GM21447 (cell line): ENCODE measurements around the gene ADAMTSL3.
"Not testable (repeated sequence)": the region's sequence is repeated elsewhere in the genome, so short reads cannot be mapped to it uniquely, and the experiment has no call there.

Source experiments
- ATAC-seq: cut with Tn5 transposase; IDR thresholded peaks from one replicate; pipeline ENCODE4 v1.9.1; 2021; ENCODE audit not compliant: unreplicated experiment

The ADAMTSL3 gene

DNA sequence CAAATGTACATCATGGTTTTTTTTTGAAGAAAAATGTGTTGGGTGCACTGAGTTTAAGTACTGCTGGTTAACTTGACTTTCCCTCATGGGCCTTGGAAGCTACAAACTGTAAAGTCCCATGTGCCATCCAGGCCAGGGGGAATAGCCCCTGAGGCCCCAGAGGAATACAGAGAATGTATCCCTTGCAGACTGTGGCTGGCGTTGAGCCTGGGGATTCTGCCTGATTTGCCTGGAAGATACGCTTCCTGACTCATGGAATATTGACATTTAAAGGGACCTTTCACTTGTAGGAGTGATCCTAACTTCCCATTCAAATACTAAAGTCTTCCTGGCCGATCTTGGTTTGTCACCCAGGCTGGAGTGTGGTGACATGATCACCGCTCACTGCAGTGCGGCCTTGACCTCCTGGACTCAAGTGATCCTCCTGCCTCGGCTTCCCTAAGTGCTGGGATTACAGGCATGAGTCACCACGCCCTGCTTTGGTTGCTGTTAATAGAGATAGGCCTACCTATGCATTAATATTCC lies 42.0 kb downstream of the ADAMTSL3 start:
- no peak for ATAC-seq

GRCh38 chr15:83697716-83698115 lies 43.8 kb downstream of the ADAMTSL3 start:
- no peak for ATAC-seq

GRCh38 chr15:83698294-83698693 lies 44.4 kb downstream of the ADAMTSL3 start:
- no peak for ATAC-seq

DNA sequence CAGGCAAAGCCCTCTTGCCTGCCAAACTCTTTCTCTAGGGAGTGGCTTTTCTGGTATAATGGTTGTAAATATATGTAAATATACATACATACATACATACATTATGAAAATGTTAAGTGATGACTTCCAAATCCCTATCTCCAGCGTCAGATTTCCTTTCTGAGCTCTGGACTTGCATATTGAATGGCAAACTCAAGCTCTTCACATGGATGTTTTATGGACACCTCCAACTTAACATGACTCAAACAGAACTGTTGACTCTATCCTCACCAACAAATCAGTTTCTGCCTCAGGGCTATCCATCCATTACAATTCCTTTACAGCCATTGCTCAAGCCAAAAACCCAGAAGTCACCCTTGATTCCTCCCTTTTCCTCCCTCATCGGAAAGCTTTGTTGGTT lies 45.1 kb downstream of the ADAMTSL3 start:
- ATAC-seq = no peak

- ATAC-seq = no peak
Observed at GRCh38 chr15:83700082-83700481, 46.2 kb downstream of the ADAMTSL3 start.

DNA sequence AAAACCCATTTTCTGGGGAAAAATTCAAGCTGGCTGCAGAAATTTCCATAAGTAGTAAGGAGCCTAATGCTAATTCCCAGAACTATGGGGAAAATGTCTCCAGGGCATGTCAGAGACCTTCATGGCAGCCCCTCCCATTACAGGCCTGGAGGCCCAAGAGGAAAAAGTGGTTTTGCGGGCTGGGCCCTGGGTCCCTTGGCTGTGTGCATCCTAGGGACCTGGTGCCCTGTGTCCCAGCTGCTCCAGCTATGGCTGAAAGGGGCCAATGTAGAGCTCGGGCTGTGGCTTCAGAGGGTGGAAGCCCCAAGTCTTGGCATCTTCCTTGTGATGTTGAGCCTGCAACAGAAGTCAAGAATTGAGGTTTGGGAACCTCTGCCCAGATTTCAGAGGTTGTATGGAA lies 48.4 kb downstream of the ADAMTSL3 start:
- ATAC-seq = not testable (repeated sequence)

DNA sequence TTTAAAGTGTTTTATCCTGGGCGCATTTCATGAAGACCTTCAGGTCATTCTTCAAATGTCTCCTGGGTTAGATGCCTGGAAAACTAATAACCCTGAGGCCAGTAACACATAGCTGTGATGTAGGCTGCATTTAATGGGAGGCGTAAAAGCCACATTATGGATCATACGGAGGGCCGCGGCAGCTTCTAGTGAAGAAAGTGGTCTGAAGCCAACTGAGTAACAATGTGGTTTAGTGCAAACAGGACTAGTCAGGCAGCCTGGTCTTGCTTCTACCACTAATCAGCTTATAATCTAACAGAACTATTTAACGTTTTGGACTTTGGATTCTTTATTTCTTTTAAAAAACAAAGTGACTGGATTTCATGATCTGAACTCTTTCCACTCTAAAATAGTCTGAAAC lies 54.4 kb downstream of the ADAMTSL3 start:
- ATAC-seq = no peak

GRCh38 chr15:83709241-83709640 lies 55.3 kb downstream of the ADAMTSL3 start:
- no peak for ATAC-seq

- ATAC-seq = no peak
Observed at GRCh38 chr15:83709811-83710210, 55.9 kb downstream of the ADAMTSL3 start.

- no peak for ATAC-seq
Observed at GRCh38 chr15:83710452-83710851, 56.5 kb downstream of the ADAMTSL3 start.

GRCh38 chr15:83711236-83711635 lies 57.3 kb downstream of the ADAMTSL3 start:
- ATAC-seq = no peak

GRCh38 chr15:83713242-83713641 lies 59.3 kb downstream of the ADAMTSL3 start:
- no peak for ATAC-seq

DNA sequence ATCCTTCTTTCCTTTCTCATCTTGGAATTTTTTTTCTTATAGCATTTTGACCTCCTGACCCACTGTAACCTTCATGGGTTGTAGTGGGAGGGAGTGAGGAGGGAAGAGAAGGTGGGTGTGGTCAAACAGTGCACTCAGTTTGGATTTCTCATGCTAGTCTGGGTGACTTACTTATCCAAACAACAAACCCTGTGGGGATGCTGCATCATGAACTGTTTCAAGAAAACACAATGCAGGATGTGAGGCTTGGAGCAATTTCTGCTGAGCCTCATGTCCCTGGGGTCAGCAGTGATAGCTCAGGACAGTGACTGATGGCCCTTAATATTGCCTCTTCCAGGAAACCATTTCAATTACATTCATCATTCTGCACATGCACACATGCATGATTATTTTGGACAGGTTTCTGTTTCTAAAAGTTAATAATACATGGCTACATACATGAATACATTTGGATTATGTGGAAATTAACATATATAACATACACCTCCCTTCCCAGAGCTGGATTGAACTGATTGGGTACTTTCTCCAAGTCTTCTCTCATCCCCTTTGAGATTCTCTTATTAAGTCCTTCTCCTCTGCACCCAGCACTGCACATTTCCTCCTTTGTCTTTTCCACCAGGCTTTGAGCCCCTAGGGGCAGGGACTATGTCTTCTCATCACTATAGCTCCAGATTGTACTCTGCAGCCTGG lies 61.2 kb downstream of the ADAMTSL3 start:
- ATAC-seq = no peak

- no peak for ATAC-seq
Observed at GRCh38 chr15:83716605-83717004, 62.7 kb downstream of the ADAMTSL3 start.

DNA sequence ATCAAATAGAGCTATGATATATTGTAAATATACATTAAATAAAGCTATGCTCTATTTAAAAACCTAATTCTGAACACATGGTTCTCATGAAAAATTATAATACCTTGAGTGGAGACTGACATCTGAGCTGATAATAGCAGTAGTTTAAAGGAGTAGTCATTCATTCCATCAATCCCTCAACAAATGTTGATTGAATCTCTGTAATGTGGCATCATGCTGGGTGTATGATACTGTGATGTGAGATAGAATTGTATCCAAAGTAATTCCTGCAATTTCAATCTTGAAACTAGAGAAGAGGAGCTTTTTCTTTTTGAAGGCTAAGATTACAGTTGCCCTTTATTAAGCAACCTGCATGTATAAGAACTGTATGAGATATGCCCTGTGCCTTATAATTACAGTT lies 63.1 kb downstream of the ADAMTSL3 start:
- no peak for ATAC-seq

- ATAC-seq = no peak
Observed at GRCh38 chr15:83720468-83720867, 66.5 kb downstream of the ADAMTSL3 start.

DNA sequence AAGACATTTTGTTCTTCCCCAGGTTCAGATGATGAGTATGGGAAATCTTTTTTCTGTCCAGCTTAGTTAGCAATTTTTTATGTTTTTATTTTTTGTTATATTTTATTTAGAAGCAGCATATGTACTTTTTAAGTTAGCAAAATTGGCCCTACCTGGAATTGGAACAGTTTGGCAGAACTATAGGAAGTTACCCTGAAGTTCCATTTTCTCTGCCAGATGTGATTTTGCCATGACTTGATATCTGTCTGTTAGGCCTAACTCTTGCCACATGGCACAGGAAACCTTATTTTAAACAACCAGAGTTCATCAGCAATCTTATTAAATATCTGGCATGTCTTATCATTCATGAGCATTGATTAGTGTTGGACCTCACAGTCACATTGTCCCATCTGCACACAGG lies 67.1 kb downstream of the ADAMTSL3 start:
- ATAC-seq = no peak

GRCh38 chr15:83721981-83722380 lies 68.1 kb downstream of the ADAMTSL3 start:
- no peak for ATAC-seq

DNA sequence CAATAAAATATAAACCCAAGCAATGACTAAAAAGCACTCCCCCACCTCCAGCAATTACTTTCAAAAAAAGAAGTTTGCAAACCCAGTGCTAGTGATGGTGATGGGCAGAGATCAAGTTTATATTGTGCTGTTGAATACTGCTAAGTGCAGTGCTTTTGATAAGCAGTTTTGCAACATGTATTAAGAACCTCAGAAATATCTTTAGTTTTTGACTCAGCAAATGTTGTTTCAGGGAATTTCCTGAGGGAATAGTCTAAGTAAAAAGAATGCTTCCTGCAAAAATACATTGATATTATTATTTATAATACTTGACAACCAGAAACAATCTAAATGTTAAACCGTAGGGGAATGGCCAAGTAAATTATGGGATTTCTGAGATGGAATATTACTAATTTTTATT lies 69.3 kb downstream of the ADAMTSL3 start:
- no peak for ATAC-seq

DNA sequence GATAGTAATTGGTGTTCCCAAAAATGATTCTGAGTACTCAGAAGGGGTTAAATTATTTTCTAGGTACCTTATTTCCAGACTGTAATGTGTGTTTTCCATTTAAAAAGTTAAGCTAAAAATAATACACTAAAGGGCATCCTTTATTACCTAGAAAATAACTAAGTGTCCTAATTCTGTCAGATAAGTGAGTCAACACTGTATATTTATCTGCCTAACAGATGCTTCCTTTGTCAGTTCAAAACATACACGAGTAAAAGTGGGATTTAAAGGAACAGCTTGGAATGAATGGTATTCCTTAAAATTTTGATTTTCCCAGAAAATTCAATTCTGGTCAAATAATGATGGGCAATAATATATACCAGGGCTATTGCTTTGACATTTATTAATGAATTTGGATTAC lies 78.3 kb downstream of the ADAMTSL3 start:
- no peak for ATAC-seq

GRCh38 chr15:83732770-83733169 lies 78.8 kb downstream of the ADAMTSL3 start:
- no peak for ATAC-seq

GRCh38 chr15:83733206-83733605 lies 79.3 kb downstream of the ADAMTSL3 start:
- ATAC-seq = no peak

DNA sequence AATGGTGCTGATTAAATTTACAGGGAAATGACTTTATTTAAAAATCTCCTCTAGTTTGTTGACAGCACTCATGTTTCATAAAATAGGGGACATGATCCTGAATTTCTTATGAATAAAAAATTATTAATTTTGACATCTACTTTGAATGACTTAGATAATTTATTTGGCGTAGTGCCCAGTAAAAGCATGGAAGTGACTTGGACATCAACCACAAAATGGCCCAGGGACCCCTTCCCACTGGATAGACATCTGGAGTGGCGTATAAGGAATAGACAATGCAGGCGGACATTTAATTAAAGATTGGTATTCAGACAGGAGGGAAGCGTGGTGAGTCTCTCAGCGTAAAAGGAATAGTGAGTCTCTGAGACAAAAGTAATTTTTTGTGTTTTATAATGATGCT lies 79.8 kb downstream of the ADAMTSL3 start:
- ATAC-seq = no peak
